ENCODE results near the gene THOC5.
A peak's percentile ranks its signal among the peaks of the same experiment; 100 is the strongest.

The THOC5 gene

GRCh38 chr22:29470159-29470855, 83.2 kb downstream of the THOC5 start:
- peak; percentile 78 for DNase-seq

GRCh38 chr22:29469755-29470154, 83.8 kb downstream of the THOC5 start:
- DNase-seq: no peak

- DNase-seq: no peak
Measured at GRCh38 chr22:29464581-29464980, 89.0 kb downstream of the THOC5 start.

- DNase-seq: no peak
Measured at GRCh38 chr22:29463629-29464028, 89.9 kb downstream of the THOC5 start.

DNA sequence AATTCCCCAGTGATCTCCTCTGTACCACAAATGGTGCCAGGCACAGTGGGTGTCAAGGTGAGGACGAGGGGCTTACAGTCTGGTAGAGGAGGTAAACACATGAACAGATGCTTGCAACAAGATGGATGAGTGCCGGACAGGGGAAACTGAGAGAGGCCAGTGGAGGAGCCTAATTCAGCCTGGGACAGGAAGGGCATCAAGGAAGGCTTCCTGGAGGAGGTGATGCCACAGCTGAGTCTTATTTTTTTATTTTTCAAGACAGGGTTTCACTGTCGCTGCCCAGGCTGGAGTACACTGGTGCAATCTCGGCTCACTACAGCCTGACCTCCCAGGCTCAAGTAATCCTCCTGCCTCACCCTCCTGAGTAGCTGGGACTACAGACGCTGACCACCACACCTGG, 92.3 kb downstream of the THOC5 start:
- DNase-seq: no peak

GRCh38 chr22:29459773-29460172, 93.8 kb downstream of the THOC5 start:
- no peak for DNase-seq

GRCh38 chr22:29458551-29458950, 95.0 kb downstream of the THOC5 start:
- no peak for DNase-seq

DNA sequence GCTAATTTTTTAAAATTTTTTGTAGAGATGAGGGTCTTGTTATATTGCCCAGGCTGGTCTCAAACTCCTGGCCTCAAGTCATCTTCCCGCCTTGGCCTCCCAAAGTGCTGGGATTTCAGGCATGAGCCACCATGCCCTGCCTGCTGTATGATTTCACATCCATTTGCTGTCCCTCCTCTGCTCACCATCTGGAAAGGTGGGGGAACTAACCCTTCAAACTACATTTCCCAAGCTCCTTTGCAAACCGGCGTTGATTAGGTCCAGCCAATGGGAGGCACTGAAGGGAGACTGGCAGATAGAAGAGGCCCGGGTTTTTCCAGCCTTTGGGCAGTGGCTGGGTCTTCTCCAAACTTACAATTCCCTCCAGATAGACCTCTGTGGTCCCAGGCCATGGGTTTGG, 95.8 kb downstream of the THOC5 start:
- DNase-seq: no peak

DNA sequence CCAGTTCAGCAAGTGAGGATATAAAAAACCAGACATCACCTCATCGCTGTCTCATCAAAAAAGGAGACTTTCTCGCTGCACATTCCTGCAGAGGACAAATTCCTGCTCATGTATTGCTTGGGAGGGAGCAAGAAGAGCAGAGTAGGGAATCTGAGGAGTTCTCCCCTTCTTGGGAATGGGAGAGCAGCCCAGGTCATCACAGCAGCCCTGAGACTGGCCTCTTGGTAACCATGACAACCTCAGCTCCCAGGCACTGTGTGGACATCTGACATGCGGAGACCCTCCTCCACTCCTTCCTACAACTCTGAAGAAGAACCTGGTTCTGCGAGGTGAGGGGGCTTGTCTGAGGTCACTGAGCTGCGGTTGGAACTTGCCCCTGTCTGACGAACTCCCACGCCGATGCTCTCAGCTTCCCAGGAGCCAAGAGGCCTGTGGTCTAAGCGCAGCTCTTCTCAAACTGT, 97.3 kb downstream of the THOC5 start:
- DNase-seq: no peak

All from CD4-positive, alpha-beta T cell treated with Interleukin-17A for 4 hours (primary cell).